Measurements from ENCODE around the gene ASRGL1.

The ASRGL1 gene

GRCh38 chr11:62345861-62346260 lies 8.6 kb downstream of the ASRGL1 start:
- Histone ChIP-seq H2AFZ (ENCODE audit: insufficient read depth, low read length, poor library complexity) (no peak overlapping the region), H2BK120ac (ENCODE audit: insufficient read depth, low read length, poor library complexity) (no peak overlapping the region), H3K4me3 (ENCODE audit: low read depth, low read length) (no peak overlapping the region), H3K9ac (ENCODE audit: low read length) (no peak overlapping the region), H2AK5ac (ENCODE audit: low read length) (no peak overlapping the region), H2BK12ac (ENCODE audit: low read length) (no peak overlapping the region), H3K18ac (ENCODE audit: low read length) (no peak overlapping the region), H3K4me1 (ENCODE audit: control insufficient read depth in 1 of 2, insufficient read depth in 2 of 2, low read length in 2 of 2) (no peaks in the 10 kb centered on the region), H4K12ac (ENCODE audit: low read depth, low read length) (no peak overlapping the region), H4K91ac (ENCODE audit: low read depth, low read length) (no peak overlapping the region), H3K23ac (ENCODE audit: low read length) (no peak overlapping the region), H3K79me1 (ENCODE audit: low read length) (no peaks in the 10 kb centered on the region), H3K4me2 (ENCODE audit: low read length) (no peak overlapping the region), H2BK5ac (ENCODE audit: low read depth, low read length, poor library complexity) (no peak overlapping the region), H3K27me3 (ENCODE audit: insufficient read depth, low read length) (no peaks in the 10 kb centered on the region), H3K4ac (ENCODE audit: low read depth, low read length) (no peak overlapping the region), H3K36me3 (ENCODE audit: control insufficient read depth in 1 of 2, insufficient read depth in 2 of 2, low read length in 2 of 2) (no peaks in the 10 kb centered on the region), H3K27ac (ENCODE audit: low read depth, low read length) (no peak overlapping the region), H3K14ac (ENCODE audit: low read length) (no peak overlapping the region), H3K9me3 (ENCODE audit: insufficient read depth, low read depth, low read length) (no peaks in the 10 kb centered on the region), H4K8ac (ENCODE audit: low read depth, low read length) (no peak overlapping the region), H3K79me2 (ENCODE audit: control insufficient read depth, insufficient read depth, low read length, poor library complexity) (no peaks in the 10 kb centered on the region)
- no CpG with 5 or more reads among the region's 6 CpGs for WGBS (ENCODE audit: extremely low coverage, insufficient coverage, insufficient read length)
- no peak for DNase-seq

GRCh38 chr11:62352355-62353336 lies 15.4 kb downstream of the ASRGL1 start:
- no peaks in the 10 kb centered on the region for H3K36me3 ChIP-seq (ENCODE audit: control insufficient read depth in 1 of 2, insufficient read depth in 2 of 2, low read length in 2 of 2)
- no peak overlapping the region for H2BK120ac ChIP-seq (ENCODE audit: insufficient read depth, low read length, poor library complexity)
- H3K14ac ChIP-seq (ENCODE audit: low read length) = no peak overlapping the region
- no peak overlapping the region for H3K4ac ChIP-seq (ENCODE audit: low read depth, low read length)
- no peak for DNase-seq
- no peak overlapping the region for H3K23ac ChIP-seq (ENCODE audit: low read length)
- H3K79me1 ChIP-seq (ENCODE audit: low read length) = no peaks in the 10 kb centered on the region
- H3K4me3 ChIP-seq (ENCODE audit: low read depth, low read length) = no peak overlapping the region
- H3K9ac ChIP-seq (ENCODE audit: low read length) = no peak overlapping the region
- no peaks in the 10 kb centered on the region for H3K79me2 ChIP-seq (ENCODE audit: control insufficient read depth, insufficient read depth, low read length, poor library complexity)
- no peak overlapping the region for H3K4me2 ChIP-seq (ENCODE audit: low read length)
- no CpG with 5 or more reads among the region's 9 CpGs for WGBS (ENCODE audit: extremely low coverage, insufficient coverage, insufficient read length)
- no peak overlapping the region for H2AFZ ChIP-seq (ENCODE audit: insufficient read depth, low read length, poor library complexity)
- no peaks in the 10 kb centered on the region for H3K9me3 ChIP-seq (ENCODE audit: insufficient read depth, low read depth, low read length)
- no peak overlapping the region for H2AK5ac ChIP-seq (ENCODE audit: low read length)
- no peaks in the 10 kb centered on the region for H3K27me3 ChIP-seq (ENCODE audit: insufficient read depth, low read length)
- no peak overlapping the region for H4K91ac ChIP-seq (ENCODE audit: low read depth, low read length)
- no peak overlapping the region for H4K12ac ChIP-seq (ENCODE audit: low read depth, low read length)
- no peak overlapping the region for H3K27ac ChIP-seq (ENCODE audit: low read depth, low read length)
- no peak overlapping the region for H3K18ac ChIP-seq (ENCODE audit: low read length)
- H2BK12ac ChIP-seq (ENCODE audit: low read length) = no peak overlapping the region
- H3K4me1 ChIP-seq (ENCODE audit: control insufficient read depth in 1 of 2, insufficient read depth in 2 of 2, low read length in 2 of 2) = no peaks in the 10 kb centered on the region
- H2BK5ac ChIP-seq (ENCODE audit: low read depth, low read length, poor library complexity) = no peak overlapping the region
- no peak overlapping the region for H4K8ac ChIP-seq (ENCODE audit: low read depth, low read length)

- WGBS (ENCODE audit: extremely low coverage, insufficient coverage, insufficient read length) = no CpG with 5 or more reads among the region's 1 CpG
- Histone ChIP-seq H3K79me2 (ENCODE audit: control insufficient read depth, insufficient read depth, low read length, poor library complexity) (no peaks in the 10 kb centered on the region), H3K4ac (ENCODE audit: low read depth, low read length) (no peak overlapping the region), H3K18ac (ENCODE audit: low read length) (no peak overlapping the region), H3K23ac (ENCODE audit: low read length) (no peak overlapping the region), H3K4me1 (ENCODE audit: control insufficient read depth in 1 of 2, insufficient read depth in 2 of 2, low read length in 2 of 2) (no peaks in the 10 kb centered on the region), H2BK5ac (ENCODE audit: low read depth, low read length, poor library complexity) (no peak overlapping the region), H3K4me3 (ENCODE audit: low read depth, low read length) (no peak overlapping the region), H2BK12ac (ENCODE audit: low read length) (no peak overlapping the region), H3K36me3 (ENCODE audit: control insufficient read depth in 1 of 2, insufficient read depth in 2 of 2, low read length in 2 of 2) (peaks cover 0 to 1% of the 10 kb centered on the region in 2 experiments), H4K8ac (ENCODE audit: low read depth, low read length) (no peak overlapping the region), H2BK120ac (ENCODE audit: insufficient read depth, low read length, poor library complexity) (no peak overlapping the region), H3K14ac (ENCODE audit: low read length) (no peak overlapping the region), H2AFZ (ENCODE audit: insufficient read depth, low read length, poor library complexity) (no peak overlapping the region), H3K9ac (ENCODE audit: low read length) (no peak overlapping the region), H3K4me2 (ENCODE audit: low read length) (no peak overlapping the region), H4K91ac (ENCODE audit: low read depth, low read length) (no peak overlapping the region), H2AK5ac (ENCODE audit: low read length) (no peak overlapping the region), H3K9me3 (ENCODE audit: insufficient read depth, low read depth, low read length) (no peaks in the 10 kb centered on the region), H3K27ac (ENCODE audit: low read depth, low read length) (no peak overlapping the region), H4K12ac (ENCODE audit: low read depth, low read length) (no peak overlapping the region), H3K27me3 (ENCODE audit: insufficient read depth, low read length) (no peaks in the 10 kb centered on the region), H3K79me1 (ENCODE audit: low read length) (no peaks in the 10 kb centered on the region)
- peak in 1 of 2 donors; percentile 33 for DNase-seq
These were observed 16.6 kb downstream of the ASRGL1 start for GRCh38 chr11:62353841-62354240.

- Histone ChIP-seq H3K4me2 (ENCODE audit: low read length) (no peak overlapping the region), H2AFZ (ENCODE audit: insufficient read depth, low read length, poor library complexity) (no peak overlapping the region), H3K27me3 (ENCODE audit: insufficient read depth, low read length) (no peaks in the 10 kb centered on the region), H2BK12ac (ENCODE audit: low read length) (no peak overlapping the region), H4K8ac (ENCODE audit: low read depth, low read length) (no peak overlapping the region), H3K27ac (ENCODE audit: low read depth, low read length) (no peak overlapping the region), H3K4me1 (ENCODE audit: control insufficient read depth in 1 of 2, insufficient read depth in 2 of 2, low read length in 2 of 2) (no peaks in the 10 kb centered on the region), H4K12ac (ENCODE audit: low read depth, low read length) (no peak overlapping the region), H3K79me1 (ENCODE audit: low read length) (no peaks in the 10 kb centered on the region), H3K23ac (ENCODE audit: low read length) (no peak overlapping the region), H3K36me3 (ENCODE audit: control insufficient read depth in 1 of 2, insufficient read depth in 2 of 2, low read length in 2 of 2) (peaks cover 0 to 1% of the 10 kb centered on the region in 2 experiments), H3K79me2 (ENCODE audit: control insufficient read depth, insufficient read depth, low read length, poor library complexity) (no peaks in the 10 kb centered on the region), H3K4ac (ENCODE audit: low read depth, low read length) (no peak overlapping the region), H3K9me3 (ENCODE audit: insufficient read depth, low read depth, low read length) (no peaks in the 10 kb centered on the region), H2AK5ac (ENCODE audit: low read length) (no peak overlapping the region), H4K91ac (ENCODE audit: low read depth, low read length) (no peak overlapping the region), H3K18ac (ENCODE audit: low read length) (no peak overlapping the region), H3K9ac (ENCODE audit: low read length) (no peak overlapping the region), H3K14ac (ENCODE audit: low read length) (no peak overlapping the region), H2BK5ac (ENCODE audit: low read depth, low read length, poor library complexity) (no peak overlapping the region), H3K4me3 (ENCODE audit: low read depth, low read length) (no peak overlapping the region), H2BK120ac (ENCODE audit: insufficient read depth, low read length, poor library complexity) (no peak overlapping the region)
- no peak for DNase-seq
- no CpG with 5 or more reads among the region's 7 CpGs for WGBS (ENCODE audit: extremely low coverage, insufficient coverage, insufficient read length)
These were observed 21.0 kb downstream of the ASRGL1 start for GRCh38 chr11:62358273-62358672.

Measured in trophoblast cell (in vitro differentiated cells and primary cell).